Thyroid gland (tissue), 4 donors: ENCODE results near the gene OOSP4B. TPM values are rescaled to one million over a fixed set of nuclear protein-coding genes. Genes with fewer than 3 reads are reported as not detected.
"Not testable (repeated sequence)": the region's sequence is repeated elsewhere in the genome, so short reads cannot be mapped to it uniquely, and the experiment has no call there.

ENCODE experiments used
- DNase-seq, 2 donors: peaks; one replicate each; pipeline ENCODE4 v3.0.0-alpha.2; 2019
- H3K27ac ChIP-seq, 3 donors: fragments of 200-600 bp; sonication (generic); 1 replicate in 2 of 3; 2 replicates in 1 of 3; pipeline ENCODE4 v1.5.1; 2016 to 2019; ENCODE audit warnings: mild to moderate bottlenecking in 1 of 3, moderate library complexity in 1 of 3
- H3K27me3 ChIP-seq: fragments of 200-600 bp; sonication (generic); one replicate; pipeline ENCODE4 v1.5.1; 2019
- H3K36me3 ChIP-seq, 2 donors: fragments of 200-600 bp; sonication (generic); one replicate each; pipeline ENCODE4 v1.5.1; 2016 to 2019
- H3K4me1 ChIP-seq, 2 donors: fragments of 200-600 bp; sonication (generic); one replicate each; pipeline ENCODE4 v1.5.1; 2017 to 2019
- H3K4me3 ChIP-seq, 3 donors: fragments of 200-600 bp; sonication (generic); replicated peaks in 1 of 3; 1 replicate in 2 of 3; 2 replicates in 1 of 3; pipeline ENCODE4 v1.5.1; 2016; ENCODE audit warnings: mild to moderate bottlenecking in 1 of 3
- H3K9me3 ChIP-seq: fragments of 200-600 bp; sonication (generic); one replicate; pipeline ENCODE4 v1.5.1; 2017
- POLR2A ChIP-seq, 2 donors: fragments of 450-650 bp; IDR thresholded peaks; one replicate each; pipeline ENCODE4 v1.6.1; 2017; ENCODE audit warnings: antibody characterized with exemption in 2 of 2, mild to moderate bottlenecking in 2 of 2, moderate library complexity in 1 of 2
- WGBS, 2 donors: methylation state at CpG; one replicate each; pipeline ENCODE4 v1.1.5; 2017; 5-methylcytosine and 5-hydroxymethylcytosine counted together
- intact Hi-C: fragments of 100-400 bp; cut with DNase I; formaldehyde crosslinking; loops from one replicate; pipeline ENCODE4 v1.15.1; 2023
- total RNA-seq, 4 donors: library from RNA; depleted of rRNA; stranded (reverse); fragments of >200 nt; gene quantifications; one replicate each; pipeline ENCODE4 v1.2.3, GENCODE V29; 2016
- TF ChIP-seq, protein P1 (sequence below), 6 experiments: fragments of 200-600 bp in 3 of 6; fragments of 450-650 bp in 3 of 6; sonication (generic) in 3 of 6; IDR thresholded peaks; one replicate each; pipeline ENCODE4 v1.5.1; 2016 to 2019; ENCODE audit warnings: antibody characterized with exemption in 6 of 6, mild to moderate bottlenecking in 2 of 6, inconsistent platforms in 1 of 6, moderate library complexity in 1 of 6

The OOSP4B gene
- total RNA-seq, 4 donors from 2014 or later = not detected

DNA sequence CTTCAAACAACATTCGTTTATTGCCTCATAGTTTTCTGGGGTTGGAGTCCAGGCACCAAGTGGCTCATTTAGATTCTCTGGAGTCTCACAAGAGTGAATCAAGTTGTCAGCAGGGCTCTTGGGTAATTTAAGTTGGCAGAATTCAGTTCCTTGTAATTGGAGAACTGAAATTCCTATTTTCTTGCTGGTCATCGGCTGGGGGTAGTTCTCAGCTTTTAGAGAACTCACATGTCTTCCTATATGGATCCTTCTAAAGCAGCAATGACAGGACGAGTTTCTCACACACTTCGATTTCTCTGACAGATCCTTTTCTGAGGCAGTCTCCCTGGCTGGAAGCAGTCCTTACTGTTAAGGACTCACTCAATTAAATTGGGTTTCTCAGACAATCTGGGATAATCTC is 17.3 kb upstream of the OOSP4B start:
- no peak for DNase-seq
- Histone ChIP-seq H3K4me1 (no peaks in the 10 kb centered on the region), H3K4me3 (no peak overlapping the region), H3K27me3 (no peaks in the 10 kb centered on the region), H3K36me3 (no peaks in the 10 kb centered on the region), H3K9me3 (no peaks in the 10 kb centered on the region), H3K27ac (no peak overlapping the region)
- 58 to 65% methylated on average over 4 of the region's 4 CpGs for WGBS, 2 donors
- intact Hi-C loops = no loop called here
- no peak for TF ChIP-seq POLR2A (IDR thresholded peaks at IDR 0.05)
- TF ChIP-seq, protein P1, sequence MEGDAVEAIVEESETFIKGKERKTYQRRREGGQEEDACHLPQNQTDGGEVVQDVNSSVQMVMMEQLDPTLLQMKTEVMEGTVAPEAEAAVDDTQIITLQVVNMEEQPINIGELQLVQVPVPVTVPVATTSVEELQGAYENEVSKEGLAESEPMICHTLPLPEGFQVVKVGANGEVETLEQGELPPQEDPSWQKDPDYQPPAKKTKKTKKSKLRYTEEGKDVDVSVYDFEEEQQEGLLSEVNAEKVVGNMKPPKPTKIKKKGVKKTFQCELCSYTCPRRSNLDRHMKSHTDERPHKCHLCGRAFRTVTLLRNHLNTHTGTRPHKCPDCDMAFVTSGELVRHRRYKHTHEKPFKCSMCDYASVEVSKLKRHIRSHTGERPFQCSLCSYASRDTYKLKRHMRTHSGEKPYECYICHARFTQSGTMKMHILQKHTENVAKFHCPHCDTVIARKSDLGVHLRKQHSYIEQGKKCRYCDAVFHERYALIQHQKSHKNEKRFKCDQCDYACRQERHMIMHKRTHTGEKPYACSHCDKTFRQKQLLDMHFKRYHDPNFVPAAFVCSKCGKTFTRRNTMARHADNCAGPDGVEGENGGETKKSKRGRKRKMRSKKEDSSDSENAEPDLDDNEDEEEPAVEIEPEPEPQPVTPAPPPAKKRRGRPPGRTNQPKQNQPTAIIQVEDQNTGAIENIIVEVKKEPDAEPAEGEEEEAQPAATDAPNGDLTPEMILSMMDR (IDR thresholded peaks at IDR 0.05) = no peak

DNA sequence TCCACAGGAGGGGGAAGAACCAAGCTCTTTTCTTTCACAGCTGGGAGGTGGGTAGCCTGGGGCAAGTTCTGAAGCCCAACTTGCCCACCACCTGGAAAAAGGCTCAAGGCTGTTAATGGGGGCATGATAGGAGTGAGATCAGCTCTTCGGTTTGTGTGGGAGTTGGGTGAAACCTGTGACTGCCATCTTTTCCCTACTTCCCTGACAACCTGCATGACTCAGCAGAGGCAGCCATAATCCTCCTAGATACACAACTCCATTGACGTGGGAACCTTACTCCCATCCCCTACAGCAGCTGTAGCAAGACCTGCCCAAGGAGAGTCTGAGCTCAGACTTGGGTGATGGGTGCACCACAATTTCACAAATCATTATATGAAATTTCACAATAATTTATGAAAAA is 13.3 kb upstream of the OOSP4B start:
- H3K9me3 ChIP-seq = no peaks in the 10 kb centered on the region
- no peaks in the 10 kb centered on the region for H3K27me3 ChIP-seq
- H3K36me3 ChIP-seq = no peaks in the 10 kb centered on the region
- DNase-seq = no peak
- intact Hi-C loops = no loop called here
- no peak overlapping the region for H3K4me3 ChIP-seq
- no peaks in the 10 kb centered on the region for H3K4me1 ChIP-seq
- H3K27ac ChIP-seq = no peak overlapping the region
- 64 to 81% methylated on average over 2 of the region's 2 CpGs for WGBS, 2 donors
- TF ChIP-seq POLR2A (IDR thresholded peaks at IDR 0.05) = no peak
- TF ChIP-seq, protein P1 (IDR thresholded peaks at IDR 0.05) = no peak

DNA sequence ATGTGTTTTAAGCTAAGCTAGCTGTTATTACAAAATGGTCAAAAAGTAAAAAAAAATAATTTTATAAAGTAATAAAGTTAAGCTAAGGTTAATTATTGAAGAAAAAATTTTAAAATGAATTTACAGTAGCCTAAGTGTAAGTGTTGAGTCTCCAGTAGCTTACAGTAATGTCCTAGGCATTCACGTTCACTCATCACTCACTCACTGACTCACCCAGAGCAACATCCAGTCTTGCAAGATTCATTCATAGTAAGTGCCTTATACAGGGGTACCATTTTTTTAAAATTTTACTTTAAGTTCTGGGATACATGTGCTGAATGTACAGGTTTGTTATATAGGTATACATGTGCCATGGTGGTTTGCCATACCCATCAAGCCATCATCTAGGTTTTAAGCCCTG is 11.6 kb upstream of the OOSP4B start:
- H3K4me1 ChIP-seq = no peaks in the 10 kb centered on the region
- TF ChIP-seq POLR2A (IDR thresholded peaks at IDR 0.05) = no peak
- TF ChIP-seq, protein P1 (IDR thresholded peaks at IDR 0.05) = no peak
- no peak for DNase-seq
- intact Hi-C loops = no loop called here
- WGBS, 2 donors = 93 to 95% methylated on average over 1 of the region's 1 CpG
- no peaks in the 10 kb centered on the region for H3K27me3 ChIP-seq
- no peaks in the 10 kb centered on the region for H3K36me3 ChIP-seq
- H3K9me3 ChIP-seq = no peaks in the 10 kb centered on the region
- H3K27ac ChIP-seq = no peak overlapping the region
- no peak overlapping the region for H3K4me3 ChIP-seq

DNA sequence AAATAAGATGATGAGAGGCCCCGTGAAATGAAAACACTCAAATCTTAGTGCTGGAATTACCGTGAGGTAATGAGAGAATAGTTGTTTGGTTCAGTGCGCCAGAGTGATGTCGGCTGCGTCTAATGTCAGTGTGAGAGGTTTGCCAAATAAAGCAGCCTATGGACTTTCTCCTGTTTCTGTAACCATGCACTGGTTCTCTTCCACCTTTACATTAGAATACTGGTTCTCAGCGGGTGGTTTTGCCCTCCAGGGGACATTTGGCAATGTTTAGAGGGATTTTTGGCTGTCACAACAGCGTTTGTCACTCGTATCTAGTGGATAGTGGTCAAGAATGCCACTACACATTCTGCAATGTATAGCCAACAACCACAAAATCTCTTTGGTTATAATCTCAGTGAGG is 1.1 kb downstream of the OOSP4B start:
- Histone ChIP-seq H3K27ac (no peak overlapping the region), H3K4me3 (no peak overlapping the region), H3K27me3 (no peaks in the 10 kb centered on the region), H3K4me1 (no peaks in the 10 kb centered on the region), H3K36me3 (no peaks in the 10 kb centered on the region), H3K9me3 (no peaks in the 10 kb centered on the region)
- TF ChIP-seq POLR2A (IDR thresholded peaks at IDR 0.05) = no peak
- TF ChIP-seq, protein P1 (IDR thresholded peaks at IDR 0.05) = no peak
- no peak for DNase-seq
- intact Hi-C loops = no loop called here
- WGBS, 2 donors = 67 to 68% methylated on average over 8 of the region's 8 CpGs

DNA sequence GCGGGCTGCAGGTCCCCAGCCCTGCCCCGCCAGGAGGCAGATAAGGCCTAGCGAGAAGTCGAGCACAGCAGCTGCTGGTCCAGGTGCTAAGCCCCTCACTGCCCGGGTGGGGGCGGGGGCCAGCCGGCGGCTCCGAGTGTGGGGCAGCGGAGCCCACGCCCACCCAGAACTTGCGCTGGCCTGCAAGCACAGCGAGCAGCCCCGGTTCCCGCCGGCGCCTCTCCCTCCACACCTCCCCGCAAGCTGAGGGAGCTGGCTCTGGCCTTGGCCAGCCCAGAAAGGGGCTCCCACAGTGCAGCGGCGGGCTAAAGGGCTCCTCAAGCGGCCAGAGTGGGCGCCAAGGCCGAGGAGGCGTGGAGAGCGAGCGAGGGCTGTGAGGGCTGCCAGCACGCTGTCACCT is 3.4 kb downstream of the OOSP4B start:
- H3K27me3 ChIP-seq, H3K36me3 ChIP-seq, H3K4me1 ChIP-seq, H3K9me3 ChIP-seq, H3K4me3 ChIP-seq, DNase-seq, intact Hi-C loops, H3K27ac ChIP-seq: not testable (repeated sequence)
- WGBS, 2 donors = 87 to 98% methylated on average over 9 to 21 of the region's 27 CpGs

DNA sequence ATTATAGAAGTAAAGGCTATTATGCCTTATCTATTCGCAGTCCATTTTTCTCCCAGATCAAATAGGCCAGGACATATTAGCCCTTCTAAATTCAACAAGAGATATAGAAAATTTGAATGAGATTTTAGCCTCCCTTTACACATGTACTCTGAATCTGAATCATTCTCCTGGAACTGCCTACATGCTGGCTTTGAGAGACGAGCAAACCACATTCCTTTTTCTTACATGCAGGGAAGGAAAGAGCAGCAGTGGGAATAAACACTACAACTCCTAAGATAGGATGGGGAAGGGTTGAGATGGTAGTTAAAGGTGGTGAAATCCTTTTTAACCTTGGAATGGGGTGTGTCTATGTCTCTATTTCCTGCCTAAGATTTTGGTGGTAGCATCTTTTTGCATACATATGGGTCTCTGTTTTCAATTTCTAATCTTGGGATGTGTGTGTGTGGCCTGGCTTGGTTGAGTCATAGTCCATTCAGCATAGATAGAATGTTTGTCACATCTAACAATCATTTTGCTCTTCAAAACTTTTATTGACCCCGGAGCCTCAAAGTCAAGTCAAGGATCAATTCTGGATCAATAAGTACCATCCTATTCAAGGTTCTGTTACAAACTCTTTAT is 12.1 kb downstream of the OOSP4B start:
- Histone ChIP-seq H3K4me3 (no peak overlapping the region), H3K27me3 (no peaks in the 10 kb centered on the region), H3K27ac (no peak overlapping the region), H3K9me3 (no peaks in the 10 kb centered on the region), H3K36me3 (no peaks in the 10 kb centered on the region), H3K4me1 (no peaks in the 10 kb centered on the region)
- intact Hi-C loops = no loop called here
- 73 to 78% methylated on average over 3 of the region's 3 CpGs for WGBS, 2 donors
- TF ChIP-seq, protein P1 (IDR thresholded peaks at IDR 0.05) = no peak
- TF ChIP-seq POLR2A (IDR thresholded peaks at IDR 0.05) = no peak
- DNase-seq = no peak
